GM12872 (cell line): Measurements from ENCODE around the gene CFAP74.

ENCODE experiments used
- TF ChIP-seq, protein P1 (sequence below): IDR thresholded peaks from 3 replicates; pipeline ENCODE4 v1.5.1; 2011; ENCODE audit warnings: low read depth, mild to moderate bottlenecking, low read length, moderate library complexity; ENCODE audit not compliant: insufficient read depth

Gene CFAP74

DNA sequence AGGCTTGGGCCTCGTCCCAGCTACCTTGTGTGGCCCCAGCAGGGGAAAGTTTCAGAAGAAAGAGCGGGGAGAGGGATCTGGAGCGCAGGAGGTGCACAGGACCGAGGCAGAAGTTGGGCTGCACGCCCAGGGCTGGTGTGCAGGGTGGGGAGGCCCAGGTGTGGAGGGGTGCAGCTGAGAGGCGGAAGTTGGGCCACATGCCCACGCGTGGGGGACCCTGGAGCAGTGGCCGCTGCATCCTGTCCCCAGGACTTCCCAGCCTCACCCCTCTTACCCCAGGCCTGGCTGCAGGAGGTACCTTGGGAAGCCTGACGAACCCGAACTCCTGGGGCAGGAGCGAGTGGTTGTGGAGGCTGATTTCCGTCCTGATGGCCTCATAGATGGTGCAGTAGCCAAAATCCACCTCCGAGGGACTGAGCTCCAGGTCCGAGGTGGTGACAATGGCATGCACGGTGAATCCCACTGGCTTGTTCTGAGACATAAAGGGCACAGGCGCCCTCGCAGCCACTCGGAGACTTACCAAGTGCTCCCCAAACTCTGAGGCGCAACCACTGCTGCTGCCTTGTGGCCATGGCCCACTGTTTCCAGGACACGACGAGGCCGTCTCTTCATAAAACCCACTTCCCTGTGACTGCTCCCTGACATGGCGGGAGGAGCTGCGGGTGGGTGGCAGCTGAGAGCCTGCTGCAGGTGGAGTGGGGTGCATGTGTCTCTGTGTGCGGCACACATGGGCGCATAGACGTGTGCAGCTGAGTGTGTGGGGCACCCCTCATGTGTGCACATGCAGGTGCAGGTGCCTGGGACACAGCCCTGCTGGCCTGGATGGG is 64.1 kb downstream of the CFAP74 start:
- TF ChIP-seq, protein P1, sequence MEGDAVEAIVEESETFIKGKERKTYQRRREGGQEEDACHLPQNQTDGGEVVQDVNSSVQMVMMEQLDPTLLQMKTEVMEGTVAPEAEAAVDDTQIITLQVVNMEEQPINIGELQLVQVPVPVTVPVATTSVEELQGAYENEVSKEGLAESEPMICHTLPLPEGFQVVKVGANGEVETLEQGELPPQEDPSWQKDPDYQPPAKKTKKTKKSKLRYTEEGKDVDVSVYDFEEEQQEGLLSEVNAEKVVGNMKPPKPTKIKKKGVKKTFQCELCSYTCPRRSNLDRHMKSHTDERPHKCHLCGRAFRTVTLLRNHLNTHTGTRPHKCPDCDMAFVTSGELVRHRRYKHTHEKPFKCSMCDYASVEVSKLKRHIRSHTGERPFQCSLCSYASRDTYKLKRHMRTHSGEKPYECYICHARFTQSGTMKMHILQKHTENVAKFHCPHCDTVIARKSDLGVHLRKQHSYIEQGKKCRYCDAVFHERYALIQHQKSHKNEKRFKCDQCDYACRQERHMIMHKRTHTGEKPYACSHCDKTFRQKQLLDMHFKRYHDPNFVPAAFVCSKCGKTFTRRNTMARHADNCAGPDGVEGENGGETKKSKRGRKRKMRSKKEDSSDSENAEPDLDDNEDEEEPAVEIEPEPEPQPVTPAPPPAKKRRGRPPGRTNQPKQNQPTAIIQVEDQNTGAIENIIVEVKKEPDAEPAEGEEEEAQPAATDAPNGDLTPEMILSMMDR, result no peak

DNA sequence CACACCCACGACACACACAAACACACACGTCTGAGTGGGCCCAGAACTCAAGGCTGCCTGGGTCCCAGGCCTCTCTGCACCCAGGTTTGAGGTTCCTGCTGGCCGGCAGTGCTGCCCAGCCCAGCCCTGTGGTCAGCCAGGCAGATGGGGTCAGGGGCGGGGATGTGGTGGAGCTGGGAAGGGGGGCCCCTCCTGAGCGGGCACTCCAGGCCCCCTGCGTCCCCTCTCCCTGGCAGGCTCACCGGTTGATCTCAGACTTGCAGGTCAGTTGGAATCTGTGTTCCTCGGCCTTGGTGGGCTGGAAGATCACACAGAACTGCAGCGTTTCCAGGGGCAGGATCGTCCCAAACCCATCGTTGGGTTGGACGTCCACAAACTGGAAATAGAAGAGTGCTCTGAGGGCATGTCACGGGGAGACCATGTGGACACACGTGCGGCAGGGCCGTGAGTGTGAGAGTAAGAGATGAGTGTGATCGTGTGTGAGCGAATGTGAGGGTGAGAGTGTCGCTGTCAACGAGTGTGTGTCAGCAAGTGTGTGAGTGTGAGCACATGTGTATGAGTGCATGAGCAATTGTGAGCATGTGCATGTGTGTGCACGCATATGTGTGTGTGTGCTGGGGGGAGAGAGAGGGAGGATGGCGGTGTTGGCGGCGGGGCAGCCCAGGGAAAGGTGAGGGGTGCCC is 64.8 kb downstream of the CFAP74 start:
- TF ChIP-seq, protein P1, result no peak

DNA sequence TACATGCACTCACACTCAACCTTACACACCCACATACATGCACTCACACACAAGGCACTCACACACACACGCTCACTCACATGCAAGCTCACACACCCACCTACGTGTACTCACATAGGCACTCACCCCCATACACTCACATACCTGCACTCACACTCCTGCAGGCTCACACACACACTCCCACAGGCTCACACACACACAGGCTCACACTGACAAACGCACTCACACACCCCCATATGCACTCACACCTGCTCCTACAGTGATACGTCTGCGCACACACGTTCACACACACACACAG is 65.4 kb downstream of the CFAP74 start:
- TF ChIP-seq, protein P1, result no peak

DNA sequence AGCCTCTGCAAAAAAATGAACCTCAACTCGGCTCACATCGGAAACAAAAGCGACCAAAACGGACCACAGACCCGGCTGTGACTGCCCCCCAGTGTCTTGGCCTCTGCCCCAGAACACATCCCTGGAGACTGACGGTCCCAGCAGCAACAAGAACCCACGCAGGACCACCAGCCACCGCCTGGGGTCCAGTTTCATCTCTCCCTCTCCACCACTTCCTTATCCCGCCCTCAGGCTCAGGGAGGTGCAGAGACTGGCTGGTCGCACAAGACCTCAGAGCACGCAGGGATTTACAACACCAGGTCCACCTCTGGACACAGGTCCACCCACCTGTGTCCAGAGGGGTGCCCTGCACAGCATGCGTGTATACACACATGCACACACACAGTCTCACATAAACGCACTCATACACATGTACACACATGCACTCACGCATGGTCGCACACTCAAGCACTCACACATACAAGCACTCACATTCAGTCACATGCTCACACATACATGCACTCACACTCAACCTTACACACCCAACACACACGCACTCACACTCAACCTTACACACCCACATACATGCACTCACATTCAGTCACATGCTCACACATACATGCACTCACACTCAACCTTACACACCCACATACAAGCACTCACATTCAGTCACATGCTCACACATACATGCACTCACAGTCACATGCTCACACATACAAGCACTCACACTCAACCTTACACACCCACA is 65.9 kb downstream of the CFAP74 start:
- TF ChIP-seq, protein P1, result no peak

DNA sequence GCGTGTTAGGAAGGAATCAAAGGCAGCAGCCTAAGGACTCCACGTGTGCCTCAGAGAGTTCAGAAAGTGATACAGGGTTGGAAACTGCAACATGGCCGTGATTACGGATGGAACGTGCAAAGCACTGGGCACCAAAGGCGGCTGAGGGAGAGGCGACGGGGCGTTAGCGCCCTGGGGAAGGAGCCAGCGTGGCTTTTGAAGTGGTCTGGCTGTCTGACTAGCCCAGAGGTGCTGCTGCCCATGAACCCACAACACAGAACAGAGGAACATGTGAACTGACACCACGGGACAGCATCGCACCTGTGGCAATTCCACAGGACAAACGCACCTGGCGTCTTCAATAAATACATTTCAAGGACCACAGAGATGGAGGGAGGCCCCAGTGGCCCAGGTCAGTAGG is 66.5 kb downstream of the CFAP74 start:
- TF ChIP-seq, protein P1, result no peak

DNA sequence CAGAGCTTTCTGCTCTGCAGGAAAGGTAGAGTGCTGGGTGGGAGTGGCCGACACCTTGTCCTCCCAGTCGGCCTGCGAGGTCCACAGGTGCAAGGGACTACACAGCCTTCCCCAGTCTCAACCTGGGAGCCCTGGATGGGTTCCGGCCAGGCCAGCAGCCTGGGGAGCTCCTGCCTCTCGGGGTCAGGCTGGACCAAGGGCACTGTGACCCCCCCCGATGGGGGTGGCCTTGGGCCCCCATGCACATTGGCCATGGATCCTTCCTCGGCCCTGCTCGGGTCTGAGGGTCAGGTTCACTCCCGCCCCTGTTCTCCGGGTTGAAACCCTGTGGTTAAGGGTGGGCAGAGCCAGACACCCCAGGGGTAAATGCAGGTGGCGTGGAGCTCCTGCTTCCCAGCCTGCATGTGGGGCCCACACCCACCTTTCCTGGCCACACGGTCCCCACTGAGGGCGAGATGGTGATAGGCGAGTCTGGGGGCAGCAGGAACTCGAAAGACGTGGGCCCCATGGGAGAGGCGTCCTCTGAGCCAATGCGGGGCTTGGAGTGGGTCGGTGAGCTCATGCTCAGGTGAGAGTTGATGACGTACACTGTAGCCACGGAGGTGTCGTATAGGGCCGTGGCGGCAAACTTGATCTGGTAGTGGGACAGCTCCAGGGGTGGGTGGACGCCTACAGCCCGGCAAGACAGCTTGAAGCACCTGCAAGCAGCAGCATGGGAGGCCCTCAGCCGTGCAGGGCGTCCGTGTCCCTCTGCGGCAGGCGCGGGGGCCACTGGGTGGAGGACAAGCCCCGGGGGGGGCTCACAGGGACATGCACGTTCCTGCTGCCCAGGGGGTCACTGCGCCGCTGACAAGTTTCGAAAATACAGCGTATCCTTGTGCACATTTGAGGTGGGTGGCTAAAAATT is 73.7 kb downstream of the CFAP74 start:
- TF ChIP-seq, protein P1, result no peak
